Smooth muscle cell (in vitro differentiated cells): ENCODE results near the gene AGAP3. TPM values are rescaled to one million over a fixed set of nuclear protein-coding genes. Genes with fewer than 3 reads are reported as not detected.

ENCODE experiments used
- DNase-seq: peaks from one replicate; lab custom pipeline; 2025; ENCODE audit not compliant: unreplicated experiment; lab: John Stamatoyannopoulos, UW
- H2AFZ ChIP-seq: fragments of 200-600 bp; sonication (generic); 2 replicates; pipeline ENCODE4 v1.6.0; 2016; ENCODE audit warnings: antibody characterized with exemption, low read depth, mild to moderate bottlenecking
- H3F3A ChIP-seq: fragments of 200-600 bp; sonication (generic); 2 replicates; pipeline ENCODE4 v1.6.0; 2017; ENCODE audit warnings: antibody characterized with exemption, low read depth
- H3K27ac ChIP-seq: fragments of 200-600 bp; sonication (generic); 2 replicates; pipeline ENCODE4 v1.5.1; 2016; ENCODE audit warnings: low read depth, mild to moderate bottlenecking
- H3K27me3 ChIP-seq: fragments of 200-600 bp; sonication (generic); 2 replicates; pipeline ENCODE4 v1.6.1; 2016; ENCODE audit warnings: low read depth, mild to moderate bottlenecking
- H3K36me3 ChIP-seq: fragments of 200-600 bp; sonication (generic); 2 replicates; pipeline ENCODE4 v1.5.1; 2016; ENCODE audit warnings: low read depth
- H3K4me1 ChIP-seq: fragments of 200-600 bp; sonication (generic); 2 replicates; pipeline ENCODE4 v1.5.1; 2016; ENCODE audit warnings: low read depth
- H3K4me2 ChIP-seq: fragments of 200-600 bp; sonication (generic); 2 replicates; pipeline ENCODE4 v1.6.0; 2016; ENCODE audit warnings: mild to moderate bottlenecking
- H3K4me3 ChIP-seq: fragments of 200-600 bp; sonication (generic); 2 replicates; pipeline ENCODE4 v1.5.1; 2016; ENCODE audit warnings: mild to moderate bottlenecking
- H3K79me2 ChIP-seq: fragments of 200-600 bp; sonication (generic); 2 replicates; pipeline ENCODE4 v1.6.0; 2016; ENCODE audit warnings: low read depth, mild to moderate bottlenecking
- H3K9ac ChIP-seq: fragments of 200-600 bp; sonication (generic); 2 replicates; pipeline ENCODE4 v1.6.0; 2016; ENCODE audit warnings: low read depth
- H3K9me3 ChIP-seq: fragments of 200-600 bp; sonication (generic); replicated peaks from 2 replicates; pipeline ENCODE4 v1.5.1; 2016; ENCODE audit warnings: low read depth
- H4K20me1 ChIP-seq: fragments of 200-600 bp; sonication (generic); 2 replicates; pipeline ENCODE4 v1.6.0; 2016; ENCODE audit warnings: low read depth
- CTCF ChIP-seq: fragments of 200-600 bp; sonication (generic); IDR thresholded peaks from 2 replicates; pipeline ENCODE4 v1.5.1; 2017; ENCODE audit warnings: borderline replicate concordance, mild to moderate bottlenecking, antibody characterized with exemption; ENCODE audit not compliant: insufficient read depth, poor library complexity, severe bottlenecking
- WGBS: methylation state at CpG from one replicate; pipeline ENCODE4 v1.1.7; 2016; ENCODE audit warnings: low lambda C conversion rate; 5-methylcytosine and 5-hydroxymethylcytosine counted together
- polyA plus RNA-seq: library from polyadenylated mRNA; unstranded; fragments of >200 nt; fragmentation: Nextera tagmentation; extraction: Ambion mirVana; gene quantifications from 2 replicates; pipeline ENCODE4 v1.2.1, GENCODE V29; 2016
- total RNA-seq: library from RNA; depleted of rRNA; stranded (reverse); fragments of >200 nt; gene quantifications from 2 replicates; pipeline ENCODE4 v1.2.3, GENCODE V29; 2014

The AGAP3 gene
- total and polyA plus RNA-seq, 2 experiments from 2014 or later = 29.8 to 51.4 TPM

- H3K27ac ChIP-seq = peak overlapping the region; percentile 58
- WGBS = 63% methylated on average over 5 of the region's 5 CpGs
- no peak overlapping the region for H3K4me2 ChIP-seq
- H3F3A ChIP-seq = no peaks in the 10 kb centered on the region
- no peak overlapping the region for H3K4me3 ChIP-seq
- peaks cover 2% of the 10 kb centered on the region for H3K4me1 ChIP-seq
- peaks cover 98% of the 10 kb centered on the region for H4K20me1 ChIP-seq
- H3K27me3 ChIP-seq = no peaks in the 10 kb centered on the region
- peaks cover 98% of the 10 kb centered on the region for H3K79me2 ChIP-seq
- TF ChIP-seq CTCF = no peak
- H2AFZ ChIP-seq = no peak overlapping the region
- no peaks in the 10 kb centered on the region for H3K9me3 ChIP-seq
- H3K9ac ChIP-seq = no peak overlapping the region
- no peaks in the 10 kb centered on the region for H3K36me3 ChIP-seq
- no peak for DNase-seq
These were observed 8.4 kb downstream of the AGAP3 start for GRCh38 chr7:151094675-151095074.

- H3K9ac ChIP-seq = no peak overlapping the region
- H3K4me2 ChIP-seq = no peak overlapping the region
- no peaks in the 10 kb centered on the region for H3K4me1 ChIP-seq
- H3K27ac ChIP-seq = peak overlapping the region; percentile 58
- H3K27me3 ChIP-seq = no peaks in the 10 kb centered on the region
- DNase-seq = no peak
- no peaks in the 10 kb centered on the region for H3K9me3 ChIP-seq
- peaks cover 98% of the 10 kb centered on the region for H4K20me1 ChIP-seq
- no peak overlapping the region for H3K4me3 ChIP-seq
- peaks cover 98% of the 10 kb centered on the region for H3K79me2 ChIP-seq
- no peaks in the 10 kb centered on the region for H3F3A ChIP-seq
- no peak for TF ChIP-seq CTCF
- H3K36me3 ChIP-seq = no peaks in the 10 kb centered on the region
- WGBS = 94% methylated on average over 10 of the region's 10 CpGs
- no peak overlapping the region for H2AFZ ChIP-seq
These were observed 9.0 kb downstream of the AGAP3 start for GRCh38 chr7:151095123-151095797.

DNA sequence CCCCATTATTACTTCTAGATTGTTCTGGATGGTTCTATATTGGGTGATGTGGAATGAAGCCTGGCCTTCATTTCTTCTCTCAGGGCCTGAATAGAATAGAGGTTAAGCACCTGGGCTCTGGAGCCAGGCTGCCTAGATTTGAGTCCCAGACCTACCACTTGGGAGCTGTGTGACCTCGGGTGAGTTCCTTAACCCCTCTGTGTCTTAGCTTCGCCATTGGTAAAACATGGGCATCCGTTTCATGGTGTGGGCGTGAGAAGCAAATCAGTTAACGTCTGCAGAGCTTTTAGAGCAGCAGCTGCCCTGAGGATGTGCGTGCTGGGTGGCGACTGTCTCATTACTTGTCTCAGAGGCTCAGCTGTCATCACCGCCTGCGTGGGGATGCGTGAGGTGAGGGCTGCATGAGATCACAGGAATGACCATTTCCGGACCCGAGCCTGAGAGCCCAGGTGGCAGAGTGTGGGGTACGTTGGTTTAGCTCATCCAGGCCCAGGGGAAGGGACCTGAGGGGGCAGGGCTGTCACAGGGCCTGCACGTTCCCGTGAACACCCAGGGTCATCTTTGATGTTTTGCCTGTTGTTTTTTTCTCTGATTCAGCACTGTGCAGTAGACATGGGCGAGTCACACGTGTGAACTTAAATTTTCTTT is 9.7 kb downstream of the AGAP3 start:
- Histone ChIP-seq H3F3A (no peaks in the 10 kb centered on the region), H3K4me2 (no peak overlapping the region), H4K20me1 (peaks cover 98% of the 10 kb centered on the region), H3K79me2 (peaks cover 98% of the 10 kb centered on the region), H3K36me3 (no peaks in the 10 kb centered on the region), H3K4me1 (no peaks in the 10 kb centered on the region), H3K9ac (no peak overlapping the region), H3K4me3 (no peak overlapping the region), H3K27me3 (no peaks in the 10 kb centered on the region), H2AFZ (no peak overlapping the region), H3K9me3 (no peaks in the 10 kb centered on the region), H3K27ac (peak overlapping the region; percentile 55)
- no peak for DNase-seq
- 66% methylated on average over 17 of the region's 17 CpGs for WGBS
- TF ChIP-seq CTCF = no peak
